Left lung (tissue), 10 donors: Measurements from ENCODE around the gene KIAA2012. TPM values are rescaled to one million over a fixed set of nuclear protein-coding genes. Genes with fewer than 3 reads are reported as not detected.

ENCODE experiments used
- ATAC-seq: fragments of 200-7000 bp; cut with Tn5 transposase; one replicate; pipeline ENCODE4 v1.9.1; 2020; ENCODE audit warnings: moderate library complexity
- DNase-seq, 4 donors: peaks; one replicate each; pipeline ENCODE4 v3.0.0-alpha.2; 2013 to 2020
- H3K27ac ChIP-seq, 2 donors: fragments of 200-600 bp; sonication (generic) in 1 of 2; one replicate each; pipeline versions ENCODE4 v1.5.0 to v1.8.0; 2020 to 2021
- H3K27me3 ChIP-seq, 2 donors: fragments of 200-600 bp; sonication (generic) in 1 of 2; one replicate each; pipeline versions ENCODE4 v1.5.0 to v1.8.0; 2020 to 2021
- H3K36me3 ChIP-seq, 2 donors: fragments of 200-600 bp; sonication (generic) in 1 of 2; one replicate each; pipeline versions ENCODE4 v1.5.0 to v1.8.0; 2020 to 2021
- H3K4me1 ChIP-seq, 2 donors: fragments of 200-600 bp; one replicate each; pipeline ENCODE4 v1.8.0; 2021
- H3K4me3 ChIP-seq, 2 donors: fragments of 200-600 bp; sonication (generic) in 1 of 2; one replicate each; pipeline versions ENCODE4 v1.5.0 to v1.8.0; 2020 to 2021; ENCODE audit warnings: mild to moderate bottlenecking in 1 of 2
- H3K9me3 ChIP-seq, 2 donors: fragments of 200-600 bp; sonication (generic) in 1 of 2; one replicate each; pipeline versions ENCODE4 v1.5.0 to v1.8.0; 2020 to 2021
- intact Hi-C, 2 donors: fragments of 100-400 bp; cut with DNase I; formaldehyde crosslinking; loops; one replicate each; pipeline versions ENCODE4 v1.11.2 to v1.14.2; 2022
- polyA plus RNA-seq, 6 donors: library from polyadenylated mRNA; unstranded; fragments of 120-200 nt; gene quantifications; one replicate each; pipeline ENCODE4 v1.2.1, GENCODE V29; 2013; ENCODE audit not compliant: insufficient read length in 6 of 6
- total RNA-seq, 2 donors: library from RNA; stranded (reverse); fragmentation: NEBNext Ultra II Directional; extraction: Animal tissue kit (Norgen Biotek cat#: 25700); gene quantifications; one replicate each; pipeline ENCODE4 v1.2.1, GENCODE V29; 2021
- TF ChIP-seq, protein P1 (sequence below), 2 donors: fragments of 200-600 bp; sonication (generic) in 1 of 2; IDR thresholded peaks; one replicate each; pipeline versions ENCODE4 v1.5.0 to v1.8.0; 2021; ENCODE audit warnings: antibody characterized with exemption in 2 of 2
- donor health status: DM: no; HTN: yes; CAD: no.
- donor health status: DM: no; HTN: no; CAD: no.

Gene KIAA2012
- total and polyA plus RNA-seq, 8 donors = 0.46 to 2.8 (median 1.5) TPM; not detected in 1

DNA sequence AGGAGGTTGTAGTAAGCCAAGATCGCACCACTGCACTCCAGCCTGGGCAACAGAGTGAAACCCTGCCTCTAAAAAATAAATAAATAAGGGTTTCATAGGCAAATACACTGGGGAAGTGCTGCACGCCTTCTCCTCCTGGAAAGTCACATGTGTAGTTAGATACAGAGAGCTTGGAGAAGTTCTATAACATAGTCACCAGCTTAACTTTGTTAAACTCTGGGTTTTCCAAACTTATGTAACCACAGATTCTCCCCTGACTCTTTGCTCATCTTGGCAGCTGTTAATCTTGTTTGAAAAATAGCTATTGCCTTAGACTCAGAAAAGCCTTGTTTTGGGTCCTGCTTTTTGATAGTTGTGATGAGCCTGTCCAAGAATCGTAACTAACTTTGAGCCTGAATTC lies 25.2 kb downstream of the KIAA2012 start:
- Histone ChIP-seq H3K27me3 (no peaks in the 10 kb centered on the region), H3K4me3 (no peak overlapping the region), H3K27ac (no peak overlapping the region), H3K4me1 (no peaks in the 10 kb centered on the region), H3K9me3 (no peaks in the 10 kb centered on the region), H3K36me3 (no peaks in the 10 kb centered on the region)
- intact Hi-C loops = no loop called here
- TF ChIP-seq, protein P1, sequence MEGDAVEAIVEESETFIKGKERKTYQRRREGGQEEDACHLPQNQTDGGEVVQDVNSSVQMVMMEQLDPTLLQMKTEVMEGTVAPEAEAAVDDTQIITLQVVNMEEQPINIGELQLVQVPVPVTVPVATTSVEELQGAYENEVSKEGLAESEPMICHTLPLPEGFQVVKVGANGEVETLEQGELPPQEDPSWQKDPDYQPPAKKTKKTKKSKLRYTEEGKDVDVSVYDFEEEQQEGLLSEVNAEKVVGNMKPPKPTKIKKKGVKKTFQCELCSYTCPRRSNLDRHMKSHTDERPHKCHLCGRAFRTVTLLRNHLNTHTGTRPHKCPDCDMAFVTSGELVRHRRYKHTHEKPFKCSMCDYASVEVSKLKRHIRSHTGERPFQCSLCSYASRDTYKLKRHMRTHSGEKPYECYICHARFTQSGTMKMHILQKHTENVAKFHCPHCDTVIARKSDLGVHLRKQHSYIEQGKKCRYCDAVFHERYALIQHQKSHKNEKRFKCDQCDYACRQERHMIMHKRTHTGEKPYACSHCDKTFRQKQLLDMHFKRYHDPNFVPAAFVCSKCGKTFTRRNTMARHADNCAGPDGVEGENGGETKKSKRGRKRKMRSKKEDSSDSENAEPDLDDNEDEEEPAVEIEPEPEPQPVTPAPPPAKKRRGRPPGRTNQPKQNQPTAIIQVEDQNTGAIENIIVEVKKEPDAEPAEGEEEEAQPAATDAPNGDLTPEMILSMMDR (IDR thresholded peaks at IDR 0.05) = no peak
- ATAC-seq (no peak), DNase-seq (no peak)

DNA sequence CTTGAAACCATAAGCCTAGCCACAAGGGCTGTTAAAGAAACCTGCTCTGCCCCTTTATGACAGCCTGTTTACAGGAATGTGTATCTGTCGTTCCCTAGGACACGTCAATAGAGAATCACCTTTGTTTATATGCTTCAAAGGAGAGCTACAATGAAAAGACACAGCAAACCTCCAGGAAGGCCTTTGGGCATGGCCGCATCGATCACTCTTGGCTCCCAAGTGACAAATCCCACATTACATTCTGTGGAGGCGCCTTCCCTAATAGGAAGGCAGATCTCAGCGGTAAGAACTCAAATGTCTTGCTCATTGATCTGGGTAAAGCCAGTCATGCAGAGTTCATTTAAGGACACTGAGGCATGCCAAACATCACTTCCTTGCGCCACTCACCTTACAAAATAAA lies 26.5 kb downstream of the KIAA2012 start:
- TF ChIP-seq, protein P1 (IDR thresholded peaks at IDR 0.05) = no peak
- intact Hi-C loops = no loop called here

DNA sequence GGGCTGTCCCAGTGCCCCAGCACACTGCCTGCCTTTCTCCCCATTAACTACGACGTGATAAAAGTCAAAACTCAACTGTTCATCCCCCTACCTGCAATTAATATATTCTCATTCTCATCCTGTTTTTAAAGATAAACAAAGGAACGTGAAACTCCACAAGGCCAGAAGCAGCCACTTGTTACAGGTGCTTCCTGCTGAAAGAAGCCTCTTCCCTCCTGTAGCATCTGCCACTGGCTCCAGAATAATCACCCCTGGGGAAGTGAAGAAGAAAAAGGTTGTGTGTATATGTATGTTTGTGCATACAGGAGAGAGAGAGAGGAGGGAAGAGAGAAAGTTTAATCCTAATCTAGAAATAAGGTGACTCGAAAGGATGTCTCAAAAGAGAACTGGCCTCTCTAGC lies 27.1 kb downstream of the KIAA2012 start:
- Histone ChIP-seq H3K4me1 (no peaks in the 10 kb centered on the region), H3K9me3 (no peaks in the 10 kb centered on the region), H3K4me3 (no peak overlapping the region), H3K36me3 (no peaks in the 10 kb centered on the region), H3K27ac (no peak overlapping the region), H3K27me3 (no peaks in the 10 kb centered on the region)
- TF ChIP-seq, protein P1 (IDR thresholded peaks at IDR 0.05) = no peak
- no peak for DNase-seq
- intact Hi-C loops = no loop called here
- ATAC-seq = no peak

More for the DNA sequence above, 26.5 kb downstream of the KIAA2012 start:
- no peak overlapping the region for H3K27ac ChIP-seq
- H3K9me3 ChIP-seq = no peaks in the 10 kb centered on the region
- no peaks in the 10 kb centered on the region for H3K4me1 ChIP-seq
- no peak for ATAC-seq
- H3K36me3 ChIP-seq = no peaks in the 10 kb centered on the region
- no peaks in the 10 kb centered on the region for H3K27me3 ChIP-seq
- H3K4me3 ChIP-seq = no peak overlapping the region
- DNase-seq = no peak

GRCh38 chr2:202101026-202101579 lies 28.0 kb downstream of the KIAA2012 start:
- no peak for ATAC-seq
- Histone ChIP-seq H3K9me3 (no peaks in the 10 kb centered on the region), H3K4me3 (no peak overlapping the region), H3K27ac (no peak overlapping the region), H3K4me1 (no peaks in the 10 kb centered on the region), H3K36me3 (no peaks in the 10 kb centered on the region), H3K27me3 (no peaks in the 10 kb centered on the region)
- intact Hi-C loops = no loop called here
- TF ChIP-seq, protein P1 (IDR thresholded peaks at IDR 0.05) = no peak
- DNase-seq = no peak

GRCh38 chr2:202102425-202103000 lies 29.5 kb downstream of the KIAA2012 start:
- intact Hi-C loops = no loop called here
- ATAC-seq (no peak), DNase-seq (no peak)
- Histone ChIP-seq H3K4me3 (no peak overlapping the region), H3K36me3 (no peaks in the 10 kb centered on the region), H3K27me3 (no peaks in the 10 kb centered on the region), H3K27ac (no peak overlapping the region), H3K4me1 (no peaks in the 10 kb centered on the region), H3K9me3 (no peaks in the 10 kb centered on the region)
- TF ChIP-seq, protein P1 (IDR thresholded peaks at IDR 0.05) = no peak
